GM18505 (cell line): Measurements from ENCODE around the gene GCSAM.
"Not testable (repeated sequence)": the region's sequence is repeated elsewhere in the genome, so short reads cannot be mapped to it uniquely, and the experiment has no call there.

Experiments
- ATAC-seq: cut with Tn5 transposase; IDR thresholded peaks from one replicate; pipeline ENCODE4 v1.9.1; 2021; ENCODE audit not compliant: unreplicated experiment
- POLR2A ChIP-seq: IDR thresholded peaks from 4 replicates; pipeline ENCODE4 v1.6.1; 2011; ENCODE audit warnings: borderline replicate concordance; ENCODE audit not compliant: insufficient read depth, insufficient read length; ENCODE audit errors: extremely low read depth

The GCSAM gene

GRCh38 chr3:112083239-112083638 lies 49.8 kb downstream of the GCSAM start:
- ATAC-seq = no peak
- TF ChIP-seq POLR2A = no peak

GRCh38 chr3:112078125-112079083 lies 54.6 kb downstream of the GCSAM start:
- ATAC-seq = no peak

GRCh38 chr3:112074616-112075497 lies 58.2 kb downstream of the GCSAM start:
- TF ChIP-seq POLR2A = no peak
- no peak for ATAC-seq

More at GRCh38 chr3:112078125-112079083, 54.6 kb downstream of the GCSAM start:
- TF ChIP-seq POLR2A = no peak

- TF ChIP-seq POLR2A = no peak
Observed at GRCh38 chr3:112074006-112074405, 59.0 kb downstream of the GCSAM start.

GRCh38 chr3:112072387-112073060 lies 60.5 kb downstream of the GCSAM start:
- not testable (repeated sequence) for ATAC-seq

More at GRCh38 chr3:112074006-112074405, 59.0 kb downstream of the GCSAM start:
- ATAC-seq = no peak
